CD4-positive, CD25-positive, alpha-beta regulatory T cell (primary cell): ENCODE results near the gene OR5H14. TPM values are rescaled to one million over a fixed set of nuclear protein-coding genes. Genes with fewer than 3 reads are reported as not detected.

Source experiments
- polyA plus RNA-seq, 4 donors: library from polyadenylated mRNA; unstranded; fragments of 300-500 nt; fragmentation: Illumina TruSeq; gene quantifications; one replicate each; pipeline ENCODE4 v1.2.3, GENCODE V29; 2021
- total RNA-seq: library from RNA; stranded (reverse); gene quantifications from one replicate; pipeline ENCODE4 v1.2.3, GENCODE V29; 2022

Gene OR5H14
- total and polyA plus RNA-seq, 5 donors from 2014 or later, result not detected

Other genes with a start within 250 kb of the OR5H14 start
- 21.8 TPM for gene RIOX2, start 175.0 kb upstream of the OR5H14 start, total RNA-seq
- 10 to 100 TPM; 26.0 to 32.2 (median 29.6) TPM for gene RIOX2, start 175.0 kb upstream of the OR5H14 start, polyA plus RNA-seq
- not detected for gene GABRR3, start 112.2 kb upstream of the OR5H14 start, total RNA-seq
- not detected for gene GABRR3, start 112.2 kb upstream of the OR5H14 start, polyA plus RNA-seq
- not detected for gene OR5AC2, start 60.3 kb upstream of the OR5H14 start, total RNA-seq
- not detected for gene OR5AC2, start 60.3 kb upstream of the OR5H14 start, polyA plus RNA-seq
- gene OR5H1, start 16.8 kb upstream of the OR5H14 start, total RNA-seq, result not detected
- not detected for gene OR5H1, start 16.8 kb upstream of the OR5H14 start, polyA plus RNA-seq
- gene OR5H15, start 19.2 kb downstream of the OR5H14 start, total RNA-seq, result not detected
- gene OR5H15, start 19.2 kb downstream of the OR5H14 start, polyA plus RNA-seq, result not detected
- not detected for gene OR5H6, start 116.8 kb downstream of the OR5H14 start, total RNA-seq
- gene OR5H6, start 116.8 kb downstream of the OR5H14 start, polyA plus RNA-seq, result not detected
- not detected for gene OR5H2, start 135.0 kb downstream of the OR5H14 start, total RNA-seq
- gene OR5H2, start 135.0 kb downstream of the OR5H14 start, polyA plus RNA-seq, result not detected
- not detected for gene OR5K4, start 206.4 kb downstream of the OR5H14 start, total RNA-seq
- gene OR5K4, start 206.4 kb downstream of the OR5H14 start, polyA plus RNA-seq, result not detected
- not detected for gene OR5K3, start 243.2 kb downstream of the OR5H14 start, total RNA-seq
- not detected for gene OR5K3, start 243.2 kb downstream of the OR5H14 start, polyA plus RNA-seq